GM18502 (cell line): ENCODE measurements around the gene ACOT9.
"Not testable (repeated sequence)": the region's sequence is repeated elsewhere in the genome, so short reads cannot be mapped to it uniquely, and the experiment has no call there.

Experiments
- ATAC-seq: cut with Tn5 transposase; IDR thresholded peaks from one replicate; pipeline ENCODE4 v1.9.1; 2021; ENCODE audit warnings: mild to moderate bottlenecking; ENCODE audit not compliant: unreplicated experiment, poor library complexity

Gene ACOT9

GRCh38 chrX:23766650-23767551 is 23.8 kb upstream of the ACOT9 start:
- ATAC-seq: no peak

GRCh38 chrX:23765868-23766267 is 22.8 kb upstream of the ACOT9 start:
- no peak for ATAC-seq

GRCh38 chrX:23765449-23765848 is 22.4 kb upstream of the ACOT9 start:
- no peak for ATAC-seq

GRCh38 chrX:23764188-23764984 is 21.3 kb upstream of the ACOT9 start:
- ATAC-seq: no peak

- no peak for ATAC-seq
These were observed 16.7 kb upstream of the ACOT9 start for GRCh38 chrX:23759821-23760220.

GRCh38 chrX:23756165-23756564 is 13.1 kb upstream of the ACOT9 start:
- ATAC-seq: peak; percentile 79

GRCh38 chrX:23754664-23755063 is 11.6 kb upstream of the ACOT9 start:
- no peak for ATAC-seq

GRCh38 chrX:23752740-23753415 is 9.8 kb upstream of the ACOT9 start:
- no peak for ATAC-seq

- ATAC-seq: no peak
These were observed 6.5 kb upstream of the ACOT9 start for GRCh38 chrX:23749576-23749975.

- ATAC-seq: no peak
These were observed 6.1 kb upstream of the ACOT9 start for GRCh38 chrX:23749129-23749528.

- no peak for ATAC-seq
These were observed 2.7 kb upstream of the ACOT9 start for GRCh38 chrX:23745786-23746185.

- ATAC-seq: not testable (repeated sequence)
These were observed 521 bp upstream of the ACOT9 start for GRCh38 chrX:23743623-23743971.

GRCh38 chrX:23742174-23742696 is 841 bp downstream of the ACOT9 start:
- ATAC-seq: peak; percentile 22

GRCh38 chrX:23737413-23737812 is 5.7 kb downstream of the ACOT9 start:
- ATAC-seq: no peak

- ATAC-seq: no peak
These were observed 7.0 kb downstream of the ACOT9 start for GRCh38 chrX:23736030-23736429.

- peak; percentile 83 for ATAC-seq
These were observed 10.4 kb downstream of the ACOT9 start for GRCh38 chrX:23732704-23733103.

GRCh38 chrX:23731951-23732350 is 11.1 kb downstream of the ACOT9 start:
- no peak for ATAC-seq

GRCh38 chrX:23729214-23729613 is 13.9 kb downstream of the ACOT9 start:
- ATAC-seq: no peak

- ATAC-seq: no peak
These were observed 15.9 kb downstream of the ACOT9 start for GRCh38 chrX:23727206-23727605.

GRCh38 chrX:23726191-23726590 is 16.9 kb downstream of the ACOT9 start:
- ATAC-seq: no peak
